Measurements from ENCODE around the gene OR51F2. TPM values are rescaled to one million over a fixed set of nuclear protein-coding genes. Genes with fewer than 3 reads are reported as not detected.
"Not testable (repeated sequence)": the region's sequence is repeated elsewhere in the genome, so short reads cannot be mapped to it uniquely, and the experiment has no call there.

The OR51F2 gene
- total RNA-seq, 4 donors from 2014 or later: not detected

- no peak for DNase-seq
- TF ChIP-seq POLR2A (IDR thresholded peaks at IDR 0.05): no peak
- no peak for TF ChIP-seq CTCF (IDR thresholded peaks at IDR 0.05)
- Histone ChIP-seq H3K4me1 (no peaks in the 10 kb centered on the region), H3K36me3 (no peaks in the 10 kb centered on the region), H3K9me3 (no peaks in the 10 kb centered on the region), H3K27me3 (no peaks in the 10 kb centered on the region), H3K27ac (no peak overlapping the region), H3K4me3 (no peak overlapping the region)
These were observed 18.9 kb downstream of the OR51F2 start for GRCh38 chr11:4839851-4840549.

GRCh38 chr11:4848908-4849532, 27.9 kb downstream of the OR51F2 start, which contains the start of gene OR51S1:
OR51S1 (minus strand) TSS chr11:4849208; CDS start chr11:4849208, 0 bp downstream.
- Histone ChIP-seq H3K4me1 (no peaks in the 10 kb centered on the region), H3K27me3 (no peaks in the 10 kb centered on the region), H3K36me3 (no peaks in the 10 kb centered on the region), H3K4me3 (no peak within 1 kb of the TSS), H3K9me3 (no peaks in the 10 kb centered on the region), H3K27ac (no peak within 1 kb of the TSS)
- no peak for TF ChIP-seq POLR2A (IDR thresholded peaks at IDR 0.05)
- TF ChIP-seq CTCF (IDR thresholded peaks at IDR 0.05): no peak
- DNase-seq: no peak

GRCh38 chr11:4851033-4851432, 29.9 kb downstream of the OR51F2 start:
- no peaks in the 10 kb centered on the region for H3K4me1 ChIP-seq
- no peak overlapping the region for H3K27ac ChIP-seq
- no peaks in the 10 kb centered on the region for H3K36me3 ChIP-seq
- H3K27me3 ChIP-seq: no peaks in the 10 kb centered on the region
- no peak for DNase-seq
- no peak overlapping the region for H3K4me3 ChIP-seq
- no peak for TF ChIP-seq CTCF (IDR thresholded peaks at IDR 0.05)
- TF ChIP-seq POLR2A (IDR thresholded peaks at IDR 0.05): no peak
- H3K9me3 ChIP-seq: no peaks in the 10 kb centered on the region

- not testable (repeated sequence) for H3K27me3 ChIP-seq, H3K27ac ChIP-seq, H3K36me3 ChIP-seq, DNase-seq, H3K4me3 ChIP-seq, H3K4me1 ChIP-seq, H3K9me3 ChIP-seq
These were observed 33.2 kb downstream of the OR51F2 start for GRCh38 chr11:4854286-4854685.

- no peaks in the 10 kb centered on the region for H3K27me3 ChIP-seq
- H3K36me3 ChIP-seq: no peaks in the 10 kb centered on the region
- H3K9me3 ChIP-seq: no peaks in the 10 kb centered on the region
- TF ChIP-seq CTCF (IDR thresholded peaks at IDR 0.05) (no peak), POLR2A (IDR thresholded peaks at IDR 0.05) (no peak)
- no peak for DNase-seq
- no peaks in the 10 kb centered on the region for H3K4me1 ChIP-seq
- H3K4me3 ChIP-seq: no peak overlapping the region
- H3K27ac ChIP-seq: no peak overlapping the region
These were observed 41.5 kb downstream of the OR51F2 start for GRCh38 chr11:4862447-4863236.

- Histone ChIP-seq H3K4me3 (no peak overlapping the region), H3K4me1 (no peaks in the 10 kb centered on the region), H3K36me3 (no peaks in the 10 kb centered on the region), H3K9me3 (no peaks in the 10 kb centered on the region), H3K27me3 (no peaks in the 10 kb centered on the region), H3K27ac (no peak overlapping the region)
- no peak for TF ChIP-seq CTCF (IDR thresholded peaks at IDR 0.05)
- no peak for DNase-seq
These were observed 42.8 kb downstream of the OR51F2 start for GRCh38 chr11:4863876-4864275.
